ENCODE data around the gene PRPF6.

The PRPF6 gene

GRCh38 chr20:64021124-64021975, 40.4 kb downstream of the PRPF6 start:
- DNase-seq = no peak

GRCh38 chr20:64022671-64023360, 41.9 kb downstream of the PRPF6 start:
- DNase-seq = no peak

GRCh38 chr20:64023361-64024140, 42.6 kb downstream of the PRPF6 start:
- no peak for DNase-seq

- no peak for DNase-seq
Observed at GRCh38 chr20:64024141-64024990, 43.4 kb downstream of the PRPF6 start.

- no peak for DNase-seq
Observed at GRCh38 chr20:64025101-64025825, 44.3 kb downstream of the PRPF6 start.

- no peak for DNase-seq
Observed at GRCh38 chr20:64025826-64026412, 45.0 kb downstream of the PRPF6 start.

- no peak for DNase-seq
Observed at GRCh38 chr20:64027981-64028685, 47.2 kb downstream of the PRPF6 start.

GRCh38 chr20:64029293-64030117, 48.6 kb downstream of the PRPF6 start:
- no peak for DNase-seq

- no peak for DNase-seq
Observed at GRCh38 chr20:64030371-64031134, 49.6 kb downstream of the PRPF6 start.

- DNase-seq = no peak
Observed at GRCh38 chr20:64031822-64032314, 50.9 kb downstream of the PRPF6 start.

GRCh38 chr20:64032706-64033624, 52.0 kb downstream of the PRPF6 start:
- DNase-seq = no peak

- DNase-seq = no peak
Observed at GRCh38 chr20:64033981-64034493, 53.1 kb downstream of the PRPF6 start.

- no peak for DNase-seq
Observed at GRCh38 chr20:64035066-64035932, 54.4 kb downstream of the PRPF6 start.

- no peak for DNase-seq
Observed at GRCh38 chr20:64035933-64036345, 55.0 kb downstream of the PRPF6 start, which contains the start of gene C20orf204. TSS of gene C20orf204 (plus strand) at chr20:64036182. CDS start at chr20:64036324, 142 bp downstream.

- DNase-seq = no peak
Observed at GRCh38 chr20:64036346-64037198, 55.6 kb downstream of the PRPF6 start.

All from stimulated activated CD4-positive, alpha-beta T cell treated with anti-CD3 and anti-CD28 coated beads, Interleukin-2, amount 100 ng/mL, for 48 hours (primary cell).